GM21515 (cell line): ENCODE results near the gene MYO5A.
"Not testable (repeated sequence)": the region's sequence is repeated elsewhere in the genome, so short reads cannot be mapped to it uniquely, and the experiment has no call there.

Source experiments
- ATAC-seq: cut with Tn5 transposase; IDR thresholded peaks from one replicate; pipeline ENCODE4 v1.9.1; 2021; ENCODE audit not compliant: unreplicated experiment

MYO5A gene

GRCh38 chr15:52509500-52510245 is 19.0 kb downstream of the MYO5A start:
- no peak for ATAC-seq

- no peak for ATAC-seq
These were observed 22.1 kb downstream of the MYO5A start for GRCh38 chr15:52506549-52506948.

GRCh38 chr15:52505151-52505550 is 23.5 kb downstream of the MYO5A start:
- no peak for ATAC-seq

GRCh38 chr15:52503788-52504496 is 24.7 kb downstream of the MYO5A start:
- peak; percentile 90 for ATAC-seq

DNA sequence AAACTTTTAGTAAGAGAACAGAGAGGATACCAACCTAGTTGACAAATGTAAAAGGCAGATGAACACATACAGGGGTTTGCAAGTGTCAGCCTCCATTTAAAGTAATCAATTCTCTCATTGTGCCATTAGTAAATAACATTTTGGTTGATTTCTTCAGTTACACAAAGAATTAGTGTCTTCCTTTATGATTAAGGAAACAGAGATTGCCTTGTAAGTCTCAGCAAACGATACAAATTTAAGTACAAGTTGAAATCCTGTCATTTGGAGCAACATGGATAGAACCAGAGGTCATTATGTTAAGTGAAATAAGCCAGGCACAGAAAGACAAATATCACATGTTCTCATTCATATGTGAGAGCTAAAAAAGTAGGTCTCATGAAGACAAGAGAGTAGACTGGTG is 26.1 kb downstream of the MYO5A start:
- ATAC-seq, result no peak

GRCh38 chr15:52499506-52499905 is 29.2 kb downstream of the MYO5A start:
- ATAC-seq, result no peak

DNA sequence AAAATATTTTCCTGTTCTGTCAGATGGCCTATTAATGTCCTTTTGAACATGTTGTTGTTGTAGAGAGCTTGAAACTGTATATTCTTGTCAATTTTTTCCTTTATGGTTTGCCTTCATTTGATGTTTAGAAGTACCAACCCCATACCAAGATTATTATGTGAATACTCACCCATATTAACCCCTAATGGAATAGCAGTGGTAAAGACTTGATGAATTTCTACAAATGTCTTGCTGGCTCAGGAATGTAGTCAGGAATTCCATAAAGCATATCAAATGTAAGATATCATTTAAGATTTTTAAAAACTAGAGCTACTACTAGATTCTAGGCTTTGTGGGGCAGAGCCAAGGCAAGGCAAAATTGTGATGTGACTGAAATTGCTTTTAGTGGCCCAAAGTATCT is 30.0 kb downstream of the MYO5A start:
- no peak for ATAC-seq

DNA sequence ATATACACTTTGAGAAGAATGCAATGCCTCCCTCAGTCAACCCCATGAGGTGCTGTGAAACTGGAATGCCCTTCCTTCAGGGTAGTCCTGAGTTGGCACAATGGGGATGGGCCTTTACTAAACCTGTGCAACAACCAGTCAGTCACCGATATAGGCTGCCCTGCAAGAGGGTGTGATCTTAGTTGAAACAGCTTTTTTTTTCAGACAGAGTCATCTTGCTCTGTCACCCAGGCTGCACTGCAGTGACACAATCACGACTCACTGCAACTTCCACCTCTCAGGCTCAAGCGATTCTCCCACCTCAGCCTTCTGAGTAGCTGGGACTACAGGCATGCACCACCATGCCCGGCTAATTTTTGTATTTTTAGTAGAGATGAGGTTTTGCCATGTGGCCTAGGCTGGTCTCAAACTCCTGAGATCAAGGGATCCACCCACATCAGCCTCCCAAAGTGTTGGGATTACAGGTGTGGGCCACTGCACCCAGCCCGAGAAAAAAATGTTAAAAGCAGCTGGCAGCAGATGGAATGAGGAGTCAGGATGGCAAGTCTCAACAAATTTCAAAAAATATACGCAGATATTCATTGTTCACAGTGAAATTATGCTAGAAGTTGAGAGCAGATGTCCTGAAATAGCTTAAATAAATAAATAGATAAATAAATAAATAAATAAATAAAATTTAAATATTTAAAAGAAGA is 31.8 kb downstream of the MYO5A start:
- ATAC-seq, result no peak

- no peak for ATAC-seq
These were observed 32.5 kb downstream of the MYO5A start for GRCh38 chr15:52496175-52496574.

GRCh38 chr15:52495125-52495524 is 33.6 kb downstream of the MYO5A start:
- ATAC-seq, result no peak

GRCh38 chr15:52493968-52494367 is 34.7 kb downstream of the MYO5A start:
- ATAC-seq, result no peak

- ATAC-seq, result no peak
These were observed 36.5 kb downstream of the MYO5A start for GRCh38 chr15:52492132-52492531.

DNA sequence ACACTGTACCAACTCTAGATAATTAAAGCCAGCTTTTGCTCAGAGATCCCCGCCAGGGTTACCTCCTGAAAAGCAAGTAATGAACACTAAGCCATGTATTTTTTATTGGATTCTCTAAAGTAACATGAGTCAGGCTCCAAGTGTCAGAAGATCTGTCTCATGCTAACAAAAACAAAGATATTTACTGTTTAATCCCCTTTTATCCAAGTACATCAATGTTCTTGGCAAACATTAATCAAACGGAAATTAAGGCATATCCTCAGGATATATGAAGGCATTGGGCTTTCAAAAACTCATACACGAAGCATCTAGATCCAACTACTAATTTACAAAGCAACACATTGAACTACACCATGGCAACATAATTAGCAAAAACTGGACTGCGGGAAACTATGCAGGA is 37.2 kb downstream of the MYO5A start:
- ATAC-seq, result no peak

DNA sequence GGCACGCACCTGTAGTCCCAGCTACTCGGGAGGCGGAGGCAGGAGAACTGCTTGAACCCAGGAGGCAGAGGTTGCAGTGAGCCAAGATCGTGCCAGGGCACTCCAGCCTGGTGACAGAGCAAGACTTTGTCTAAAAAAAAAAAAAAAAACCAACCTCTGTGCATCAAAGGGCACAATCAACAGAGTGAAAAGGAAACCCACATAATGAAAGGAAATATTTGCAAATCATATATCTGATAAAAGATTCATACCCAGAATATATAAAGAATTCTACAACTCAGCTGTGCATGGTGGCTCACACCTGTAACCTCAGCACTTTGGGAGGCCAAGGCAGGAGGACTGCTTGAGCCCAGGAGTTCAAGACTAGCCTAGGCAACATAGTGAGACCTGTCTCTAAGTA is 39.2 kb downstream of the MYO5A start:
- not testable (repeated sequence) for ATAC-seq

- ATAC-seq, result no peak
These were observed 39.9 kb downstream of the MYO5A start for GRCh38 chr15:52488830-52489229.

DNA sequence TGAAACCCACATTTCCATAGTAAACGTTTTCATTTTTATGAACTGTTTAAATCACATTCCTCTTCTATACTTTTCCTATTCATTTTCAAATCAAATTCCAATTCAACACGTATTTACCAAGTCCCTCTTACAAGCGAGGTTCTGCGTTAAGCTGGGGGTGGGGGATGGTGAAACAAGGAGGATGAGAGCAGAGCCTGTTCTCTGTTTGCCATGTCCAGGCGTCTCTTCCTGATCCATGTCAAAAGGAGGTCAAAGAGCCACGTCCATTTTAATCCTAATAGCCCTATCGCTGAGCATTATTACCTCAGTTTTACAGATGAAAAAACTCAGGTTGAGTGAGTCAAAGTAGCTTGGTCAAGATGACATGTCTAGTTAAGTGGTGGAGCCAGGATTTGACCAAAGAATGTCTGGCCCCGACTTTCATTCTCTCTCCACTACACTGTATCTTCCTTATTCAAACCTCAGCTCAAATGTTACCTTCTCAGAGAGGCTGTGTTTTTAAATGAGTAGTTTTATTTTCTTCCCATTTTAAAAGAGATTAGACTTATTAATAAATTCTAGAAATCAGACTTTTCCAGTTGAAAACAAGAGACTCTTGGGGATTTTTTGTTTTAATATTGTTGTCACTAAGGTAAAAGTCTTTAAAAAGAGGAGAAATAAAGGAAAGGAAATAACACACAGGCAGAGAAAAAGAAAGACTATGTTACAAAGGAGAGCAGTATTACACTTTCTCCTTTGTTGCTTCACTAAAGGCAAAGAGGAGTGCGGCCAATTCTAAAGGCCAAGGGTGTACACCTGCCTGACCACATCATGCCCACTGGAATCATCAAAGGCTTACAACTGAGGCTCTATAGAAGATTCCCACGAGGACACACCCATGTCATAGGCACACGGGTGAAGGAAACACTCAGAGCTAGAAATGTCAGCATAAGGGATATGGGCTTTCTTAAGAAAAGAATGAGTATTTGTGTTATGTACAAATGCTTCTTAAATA is 42.4 kb downstream of the MYO5A start:
- ATAC-seq, result no peak

GRCh38 chr15:52485290-52485689 is 43.4 kb downstream of the MYO5A start:
- ATAC-seq, result no peak

- no peak for ATAC-seq
These were observed 45.0 kb downstream of the MYO5A start for GRCh38 chr15:52483707-52484106.

DNA sequence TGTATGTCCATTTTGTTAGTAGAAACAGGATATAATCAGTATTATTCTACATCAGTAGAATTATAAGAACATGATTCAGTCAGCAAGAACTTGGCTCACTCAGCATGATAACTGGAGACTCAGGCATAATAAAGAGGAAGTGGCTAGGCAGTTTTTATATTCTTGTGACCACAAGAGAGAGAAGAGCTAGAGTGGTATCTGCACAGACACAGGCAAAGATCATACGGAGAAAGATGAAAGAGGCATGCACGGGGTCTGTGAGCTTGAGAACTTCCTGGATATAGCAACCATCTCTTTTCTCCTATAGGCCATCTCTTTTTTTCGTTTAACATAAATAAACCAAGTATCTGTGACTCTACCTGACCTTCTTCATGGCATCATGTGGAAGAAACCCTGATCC is 46.8 kb downstream of the MYO5A start:
- peak; percentile 97 for ATAC-seq

DNA sequence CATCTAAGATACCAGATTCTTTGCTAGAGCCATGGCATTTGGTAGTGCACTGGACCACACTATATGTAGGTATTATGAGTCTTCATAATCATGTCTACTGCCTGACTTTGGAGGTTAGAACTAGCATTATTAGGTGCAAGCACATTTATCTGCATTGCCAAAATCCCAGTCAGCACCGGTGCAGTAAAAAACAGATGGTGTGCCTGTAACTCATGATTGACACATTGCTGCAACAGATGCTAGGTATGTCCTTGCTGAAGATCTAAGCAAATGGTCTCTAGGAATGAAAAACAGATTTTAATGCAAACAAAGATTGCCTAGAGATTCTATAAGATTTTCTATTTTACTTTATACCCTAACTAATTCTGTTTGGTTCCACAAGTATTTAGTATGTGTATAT is 47.7 kb downstream of the MYO5A start:
- no peak for ATAC-seq

GRCh38 chr15:52466716-52467115 is 62.0 kb downstream of the MYO5A start:
- ATAC-seq, result no peak
